Activated T-helper 9 cell treated with anti-CD3 and anti-CD28 coated beads, Interleukin-2, amount 50 U/mL, for 16 hours (primary cell): ENCODE data around the gene UMAD1.

ENCODE experiments used
- DNase-seq: peaks from one replicate; pipeline ENCODE4 v3.0.0-alpha.2; 2020; ENCODE audit warnings: low read depth

Gene UMAD1

DNA sequence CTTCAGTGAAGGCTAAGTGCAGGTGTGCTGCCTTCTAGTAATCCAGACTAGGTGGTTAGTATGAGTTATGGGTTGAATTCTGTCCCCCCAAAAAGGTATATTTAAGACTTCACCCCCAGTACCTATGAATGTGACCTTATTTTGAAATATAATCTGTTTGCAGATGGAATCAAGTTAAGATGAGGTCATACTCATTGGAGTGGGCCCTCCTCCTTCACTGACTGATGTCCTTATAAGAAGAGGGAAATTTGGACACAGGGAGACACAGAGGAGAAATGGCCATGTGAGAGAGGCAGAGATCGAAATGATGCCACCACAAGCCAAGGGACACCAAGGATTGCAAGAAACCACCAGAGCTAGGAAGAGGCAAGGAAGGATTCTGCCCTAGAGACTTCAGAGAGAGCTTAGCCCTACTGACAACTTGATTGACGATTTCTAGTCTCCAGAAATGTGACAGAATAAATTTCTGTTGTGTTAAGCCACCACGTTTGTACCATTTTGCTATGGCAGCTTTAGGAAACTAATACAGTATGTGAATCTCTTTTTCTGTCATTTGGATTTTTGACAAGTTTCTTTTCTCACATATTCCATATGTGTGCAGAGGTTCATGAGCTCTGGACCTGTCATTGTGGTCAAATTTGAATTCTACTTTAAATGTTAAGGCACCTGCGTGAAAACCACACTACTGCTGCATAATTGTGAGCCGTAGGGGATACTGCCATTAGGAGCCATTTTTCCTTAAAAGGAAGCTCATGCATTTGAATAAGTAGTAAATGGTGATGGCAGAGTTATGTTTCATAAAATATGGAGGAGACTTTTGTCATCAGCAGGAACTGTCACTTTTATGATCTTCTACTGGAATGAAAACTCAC lies 80.4 kb downstream of the UMAD1 start:
- DNase-seq = no peak

DNA sequence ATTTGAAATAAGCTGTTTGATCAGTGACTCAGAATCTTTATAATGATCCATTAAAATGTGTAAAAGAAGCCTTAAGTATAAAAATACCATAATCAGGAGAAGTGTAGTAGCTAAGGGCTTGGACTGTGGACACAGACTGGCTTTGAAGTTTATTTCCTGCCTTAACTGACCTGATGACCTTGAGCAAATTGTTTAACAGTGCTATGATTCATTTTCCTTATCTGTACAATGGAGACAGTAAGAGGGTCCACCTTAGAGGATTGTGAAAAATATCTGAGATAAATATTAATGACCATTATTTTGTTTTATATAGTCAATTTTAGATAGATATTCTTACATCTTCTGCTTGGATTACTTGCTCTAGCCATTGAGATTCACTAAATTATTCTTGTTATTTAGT lies 91.2 kb downstream of the UMAD1 start:
- no peak for DNase-seq

DNA sequence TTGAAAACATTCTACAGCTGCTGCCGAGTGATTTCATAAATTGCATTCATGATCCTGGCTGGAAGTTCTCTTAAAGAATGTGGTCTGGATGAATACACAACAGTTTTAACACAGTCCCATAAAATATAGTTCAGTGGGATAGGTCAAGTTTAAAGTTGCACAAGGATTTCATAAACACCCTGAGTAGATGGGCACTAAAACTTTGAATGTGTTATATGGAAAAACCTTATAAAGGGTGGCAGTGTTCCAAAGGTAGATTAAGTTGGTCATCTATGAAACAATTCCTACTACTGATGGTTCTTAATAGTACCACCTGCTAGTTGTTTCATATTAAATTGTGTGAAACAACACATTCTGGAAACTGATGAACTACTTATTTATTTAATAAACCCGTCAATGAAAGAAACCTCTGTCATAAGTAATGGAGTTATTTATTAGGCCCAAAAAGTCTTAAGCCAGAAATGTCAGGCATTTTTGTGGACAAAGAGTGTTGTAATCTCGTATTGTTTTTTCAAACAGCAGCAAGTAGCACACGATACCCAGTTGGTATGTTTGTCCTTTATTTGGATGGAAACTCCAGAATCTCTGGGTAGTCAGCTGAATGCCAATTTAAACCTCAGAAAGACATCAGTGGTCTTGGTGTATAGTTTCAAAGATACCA lies 92.2 kb downstream of the UMAD1 start:
- no peak for DNase-seq

DNA sequence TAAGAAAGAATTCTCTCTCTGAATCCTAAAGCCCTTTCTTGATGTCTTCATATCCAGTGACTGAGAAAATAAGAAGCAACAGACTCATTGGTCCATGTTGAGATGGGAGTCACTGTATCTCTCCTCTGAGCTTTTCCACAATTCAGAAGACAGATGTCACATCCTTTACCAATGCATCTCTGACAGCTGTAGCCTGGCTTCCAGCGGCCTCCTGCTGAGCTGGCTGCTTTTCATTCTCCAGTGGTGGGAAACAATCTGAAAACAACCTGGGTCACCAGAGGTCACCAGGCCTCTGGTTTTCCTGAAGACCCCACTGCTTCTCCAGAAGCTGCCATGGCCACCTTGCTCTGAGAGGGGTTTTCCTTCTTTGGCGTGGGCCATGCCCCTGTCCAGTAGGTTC lies 96.1 kb downstream of the UMAD1 start:
- no peak for DNase-seq

DNA sequence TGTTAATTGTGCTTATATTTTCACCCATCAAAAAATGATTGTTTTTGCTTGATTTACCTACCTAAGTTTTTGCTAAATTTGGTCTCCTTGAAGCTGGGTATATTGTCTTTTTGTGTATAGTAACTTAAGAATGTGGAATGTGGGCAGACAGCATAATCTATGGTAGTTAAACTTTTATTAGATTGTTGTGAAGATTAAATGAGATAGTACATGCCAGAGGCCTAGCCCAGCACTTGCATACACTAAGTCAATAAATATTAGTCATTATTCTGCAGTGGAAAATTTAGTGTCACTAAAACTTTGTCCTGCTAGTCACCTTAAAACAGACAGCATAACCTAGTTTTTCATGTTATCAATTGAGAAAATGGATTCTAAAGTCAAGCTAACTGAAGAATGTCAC lies 97.1 kb downstream of the UMAD1 start:
- no peak for DNase-seq

DNA sequence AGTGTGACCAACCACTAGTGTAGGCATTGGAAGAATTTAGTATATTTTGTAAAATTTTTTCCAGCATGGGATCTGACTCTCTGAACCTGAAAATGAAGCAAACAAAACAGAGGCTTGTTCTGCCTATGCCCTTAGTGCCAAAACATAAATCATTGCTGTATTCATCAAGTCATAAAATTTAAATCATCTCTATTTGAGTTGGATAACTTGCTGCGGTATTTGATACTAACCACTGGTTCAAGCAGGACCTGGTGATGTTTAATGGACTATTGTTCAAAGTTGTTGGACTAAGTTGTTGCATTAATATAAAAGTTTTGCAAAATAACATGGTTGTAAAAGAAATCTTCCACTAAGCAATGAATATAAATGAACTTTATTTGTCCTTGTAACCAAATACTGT lies 97.6 kb downstream of the UMAD1 start:
- no peak for DNase-seq

DNA sequence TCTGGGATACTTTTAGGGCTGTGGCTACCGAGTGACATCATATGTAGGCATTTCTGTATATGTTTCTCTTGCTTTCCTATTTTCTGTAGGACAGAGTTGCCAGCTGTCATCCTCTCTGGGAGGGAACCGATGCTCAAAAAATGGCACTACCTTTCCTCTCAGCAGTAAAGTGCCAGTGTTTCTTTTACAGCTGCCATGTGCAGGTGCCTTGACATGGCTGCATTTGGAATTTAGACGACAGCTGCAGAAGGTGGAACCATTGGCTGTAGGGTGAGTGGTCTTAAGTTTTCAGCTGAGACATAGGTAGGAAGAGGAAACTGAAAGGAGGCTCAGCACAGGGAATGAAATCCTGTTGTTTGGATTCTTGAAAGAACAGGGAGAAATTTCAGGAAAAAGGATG lies 98.1 kb downstream of the UMAD1 start:
- DNase-seq = no peak

DNA sequence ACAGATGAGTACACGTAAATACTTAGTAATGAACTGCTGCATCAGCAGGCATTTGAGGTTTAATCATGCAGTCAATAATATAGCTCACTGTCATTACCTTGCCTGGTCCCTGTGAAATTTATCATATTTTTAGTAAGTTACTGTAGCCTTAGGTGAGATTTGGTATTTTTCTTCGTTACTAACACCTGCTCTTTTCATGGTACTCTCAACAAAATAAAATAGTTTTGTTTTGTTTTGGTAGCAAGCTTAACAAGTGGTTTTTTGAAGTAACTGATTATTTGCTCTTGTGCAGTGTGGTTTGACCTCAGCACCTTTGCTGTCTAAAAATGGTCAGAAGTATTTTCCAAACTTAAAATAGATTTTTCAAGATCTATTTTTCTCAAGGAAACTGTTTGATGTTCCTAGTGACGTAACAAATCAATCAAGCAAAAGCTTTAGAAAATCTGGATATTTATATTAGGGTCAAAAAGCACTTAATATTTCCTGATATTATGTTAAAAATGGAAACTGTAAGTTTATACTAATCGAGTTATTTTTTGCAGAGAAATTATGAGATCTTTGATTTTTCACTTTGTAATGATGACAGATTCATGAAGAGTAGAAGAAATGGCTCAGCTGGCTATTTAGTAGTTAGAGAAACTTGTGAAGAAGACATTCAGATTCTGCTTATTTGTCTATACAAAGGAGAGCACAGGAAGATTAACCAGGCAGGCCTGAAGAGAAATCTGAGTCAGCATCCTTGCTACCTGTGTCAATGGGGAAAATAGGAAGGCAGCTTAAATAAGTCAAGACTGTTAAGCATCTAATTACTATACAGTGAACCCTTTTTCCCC lies 98.9 kb downstream of the UMAD1 start:
- no peak for DNase-seq

DNA sequence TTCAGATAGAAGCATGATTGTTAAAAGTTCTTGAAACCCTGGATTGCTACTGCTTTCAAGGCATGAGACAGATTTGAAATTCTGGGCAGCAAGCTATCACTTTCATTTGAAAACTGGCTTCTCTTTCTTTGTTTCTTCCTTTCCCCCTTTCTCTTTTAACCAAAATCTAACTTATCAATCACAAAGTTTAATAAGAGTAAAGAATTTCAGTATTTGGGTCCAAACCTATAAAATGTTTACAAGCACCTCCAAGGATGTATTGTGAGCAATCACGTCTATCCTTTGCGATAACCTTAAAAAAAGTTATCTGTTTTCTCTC lies 99.4 kb downstream of the UMAD1 start:
- DNase-seq = no peak

DNA sequence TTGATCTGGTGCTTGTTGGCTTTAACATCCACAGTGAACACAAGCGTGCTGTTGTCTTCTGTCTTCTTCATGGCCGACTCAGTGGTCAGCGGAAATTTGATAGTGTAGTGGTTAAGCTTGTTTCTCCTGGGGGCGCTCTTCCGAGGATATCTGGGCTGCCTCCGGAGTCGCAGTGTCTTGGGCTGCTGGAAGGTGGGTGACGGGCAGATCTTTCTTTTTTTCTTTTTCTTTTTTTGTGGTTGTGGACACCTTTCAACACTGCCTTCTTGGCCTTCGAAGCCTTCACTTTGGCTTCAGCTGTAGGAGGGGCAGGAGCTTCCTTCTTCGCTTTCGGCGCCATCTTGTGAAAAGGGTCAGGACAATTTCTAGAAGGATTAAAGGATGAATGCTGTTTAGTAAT lies 101.7 kb downstream of the UMAD1 start:
- no peak for DNase-seq

DNA sequence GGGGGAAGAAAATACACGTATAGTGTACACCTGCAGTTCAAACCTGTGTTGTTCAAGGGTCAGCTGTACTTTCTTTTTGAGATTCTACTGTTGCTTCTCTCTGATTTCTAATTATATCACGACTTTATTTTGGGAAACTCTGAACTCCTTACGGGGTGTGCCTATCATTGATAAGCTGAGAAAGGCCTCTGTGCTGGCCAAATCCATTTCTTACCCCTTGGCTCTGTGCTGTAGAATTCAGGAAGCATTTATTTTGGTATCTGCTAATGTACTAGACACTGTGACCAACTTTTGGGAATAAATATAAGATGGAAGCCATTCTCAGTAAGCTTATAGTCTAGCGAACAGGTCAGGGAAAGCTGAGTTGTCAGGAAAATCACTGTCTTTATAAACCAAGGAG lies 104.7 kb downstream of the UMAD1 start:
- DNase-seq = no peak

DNA sequence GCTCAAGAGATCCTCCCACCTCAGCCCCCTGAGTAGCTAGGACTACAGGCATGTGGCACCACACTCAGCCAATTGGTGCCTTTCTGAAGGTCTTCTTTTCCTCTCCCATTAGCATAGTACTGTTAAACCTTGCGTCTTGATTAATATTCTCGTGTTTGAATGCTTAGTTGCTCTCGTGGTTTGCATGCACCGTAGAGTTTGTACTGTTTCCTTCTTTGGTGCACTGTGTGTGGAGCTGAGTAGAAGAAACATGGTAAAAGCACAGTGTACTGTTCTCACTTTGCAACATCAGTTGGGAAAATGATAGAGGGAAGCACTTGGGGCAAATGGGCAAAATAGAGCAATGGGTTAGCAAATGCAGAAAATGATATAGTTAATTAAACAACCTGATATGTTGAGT lies 105.4 kb downstream of the UMAD1 start:
- DNase-seq = no peak

DNA sequence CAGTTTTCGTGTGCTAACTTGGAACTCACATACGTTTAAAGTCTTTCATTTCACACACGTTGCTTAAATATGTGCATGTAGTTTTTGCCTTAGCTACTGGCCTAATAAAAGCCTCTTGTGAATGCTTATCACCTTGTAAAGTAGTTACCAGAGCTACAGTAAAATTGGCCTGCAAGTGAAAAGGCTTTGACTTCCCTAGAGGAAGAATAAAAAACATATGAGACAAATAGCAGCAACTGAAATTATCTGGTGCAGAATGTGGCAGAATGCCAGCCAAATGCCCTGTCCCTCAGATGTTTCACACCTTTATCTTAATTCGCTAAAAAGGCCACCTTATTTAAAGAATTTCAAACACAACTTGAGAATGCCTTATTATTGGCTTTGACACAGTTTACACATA lies 105.9 kb downstream of the UMAD1 start:
- DNase-seq = no peak

DNA sequence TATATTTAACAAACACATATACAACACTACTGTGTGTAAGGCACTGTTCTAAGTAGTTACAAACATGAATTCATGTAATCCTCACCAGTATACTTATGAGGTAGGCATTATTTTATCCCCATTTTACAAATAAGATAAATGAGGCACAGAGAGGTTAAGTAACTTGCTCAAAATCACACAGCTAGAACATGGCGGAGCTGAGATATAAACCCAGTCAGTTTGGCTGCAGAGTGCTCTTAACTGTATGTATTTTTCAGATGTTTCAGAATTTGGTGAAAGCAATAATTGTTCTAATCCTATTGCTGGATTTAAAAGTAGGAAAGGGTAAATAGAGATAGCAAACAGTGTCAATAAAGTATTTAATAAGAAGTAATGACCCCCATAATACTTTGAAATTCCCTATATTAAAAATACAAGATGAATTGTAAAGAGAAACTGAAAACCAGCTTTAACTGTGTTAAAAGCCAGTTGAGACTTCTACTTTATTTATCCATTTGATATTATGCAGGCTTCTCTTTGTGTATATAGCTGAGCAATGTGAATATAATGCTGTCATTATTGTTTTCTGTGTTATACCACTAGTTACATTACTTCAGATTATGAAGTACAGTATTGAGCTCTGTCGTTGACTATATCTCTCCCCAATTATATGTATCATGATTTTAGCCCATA lies 110.2 kb downstream of the UMAD1 start:
- DNase-seq = no peak

DNA sequence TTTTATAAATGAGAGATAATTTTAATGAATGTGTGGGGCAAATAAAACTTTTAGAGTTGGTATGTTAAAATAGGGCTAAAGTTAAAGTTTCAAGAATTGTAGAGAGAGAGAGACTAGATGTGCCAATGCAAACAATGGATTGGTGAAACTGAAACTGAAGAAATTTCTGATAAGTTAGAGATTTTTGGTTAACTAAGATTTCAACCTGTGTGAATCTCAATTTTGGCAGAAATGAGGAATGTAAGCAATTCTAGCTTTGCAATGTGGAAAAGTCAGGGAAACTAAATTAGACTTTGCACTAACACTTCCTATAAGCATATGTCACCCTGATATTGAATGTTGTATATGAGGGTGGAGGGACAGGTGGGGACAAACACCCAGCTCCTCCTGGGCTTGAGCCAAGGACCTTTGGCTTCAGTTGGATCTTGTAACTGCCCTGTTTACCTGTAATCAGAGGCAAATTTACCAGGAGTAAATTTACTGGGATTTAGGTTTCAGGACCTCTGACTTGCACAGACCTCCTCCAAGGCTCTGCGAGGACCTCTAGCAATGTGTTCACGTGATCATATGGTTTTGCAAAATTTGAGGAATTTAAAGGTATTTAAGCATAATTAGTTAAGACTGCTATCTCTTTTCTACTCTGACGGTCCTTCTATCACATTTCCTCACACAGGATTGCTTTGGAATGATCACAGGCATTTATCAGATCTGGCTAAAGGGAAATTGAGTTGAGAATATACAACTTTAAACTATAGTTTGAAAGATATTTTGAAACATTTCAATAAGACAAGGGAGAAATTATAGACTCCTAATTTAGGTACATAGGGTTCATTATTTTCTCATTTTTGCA lies 110.9 kb downstream of the UMAD1 start:
- no peak for DNase-seq

DNA sequence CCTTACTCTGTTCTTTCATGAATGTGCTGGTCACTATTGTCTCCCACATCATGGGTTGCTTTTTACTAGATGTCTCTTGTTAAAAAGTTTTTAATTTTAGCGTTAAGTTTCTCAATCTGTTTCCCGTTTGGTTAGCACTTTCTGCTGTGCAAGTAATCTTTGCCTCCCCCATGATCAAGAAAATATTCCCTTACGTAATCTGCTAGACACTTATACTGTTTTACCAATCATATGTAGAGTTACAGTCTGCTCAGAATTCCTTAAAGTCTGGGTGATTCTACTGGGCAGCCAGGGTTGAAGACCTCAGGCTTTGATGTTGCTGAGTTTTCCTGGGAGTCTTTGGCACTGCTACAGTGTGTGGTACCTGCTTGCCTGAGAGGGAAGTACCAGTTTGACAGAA lies 116.0 kb downstream of the UMAD1 start:
- DNase-seq = no peak

DNA sequence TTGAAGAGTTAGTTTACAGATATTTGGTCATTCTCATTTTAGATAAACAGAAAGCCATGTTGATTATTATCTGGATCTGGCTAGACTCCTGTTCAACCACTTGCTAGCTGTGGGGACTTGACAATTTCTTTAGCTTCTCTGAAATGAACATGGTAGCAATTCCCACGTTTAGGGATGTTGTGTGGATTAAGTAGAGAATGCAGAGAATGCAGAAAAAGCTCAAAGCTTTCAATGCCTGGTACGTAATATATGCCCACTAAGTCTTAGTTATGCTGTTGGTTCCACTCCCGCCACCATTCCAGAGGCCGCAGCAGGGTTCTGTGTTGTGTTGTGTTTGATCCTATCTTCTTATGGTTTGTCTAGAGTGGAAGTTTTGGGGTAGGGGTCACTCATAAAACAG lies 117.0 kb downstream of the UMAD1 start:
- DNase-seq = no peak

DNA sequence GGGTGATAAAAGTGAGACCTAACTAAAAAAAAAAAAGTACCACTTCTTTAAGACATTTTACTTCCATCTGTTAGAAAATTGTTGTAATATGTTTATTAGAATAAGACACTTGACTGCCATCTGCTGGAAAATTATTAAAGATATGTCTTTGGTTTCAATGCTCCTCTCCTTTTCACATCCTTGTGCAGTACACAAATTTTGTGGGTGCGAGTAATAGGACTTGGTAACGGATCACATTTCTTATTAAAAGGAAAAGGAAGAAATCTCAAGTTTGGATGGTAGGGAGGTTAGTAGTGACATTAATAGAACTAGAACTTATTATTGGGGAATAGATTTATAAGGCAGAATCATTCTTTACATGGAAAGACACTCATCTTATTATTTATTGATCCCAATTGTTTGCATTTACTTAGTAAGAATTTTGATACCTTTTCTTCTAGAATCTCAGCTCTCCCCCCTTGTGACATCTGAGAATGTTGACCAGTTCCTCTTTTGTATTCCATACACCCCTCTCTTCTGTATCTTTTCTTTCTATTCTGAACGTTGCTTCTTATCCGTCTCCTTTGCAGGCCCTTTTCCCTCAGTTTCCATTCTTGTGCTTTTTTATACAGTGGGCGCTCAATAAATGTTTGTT lies 120.9 kb downstream of the UMAD1 start:
- no peak for DNase-seq

DNA sequence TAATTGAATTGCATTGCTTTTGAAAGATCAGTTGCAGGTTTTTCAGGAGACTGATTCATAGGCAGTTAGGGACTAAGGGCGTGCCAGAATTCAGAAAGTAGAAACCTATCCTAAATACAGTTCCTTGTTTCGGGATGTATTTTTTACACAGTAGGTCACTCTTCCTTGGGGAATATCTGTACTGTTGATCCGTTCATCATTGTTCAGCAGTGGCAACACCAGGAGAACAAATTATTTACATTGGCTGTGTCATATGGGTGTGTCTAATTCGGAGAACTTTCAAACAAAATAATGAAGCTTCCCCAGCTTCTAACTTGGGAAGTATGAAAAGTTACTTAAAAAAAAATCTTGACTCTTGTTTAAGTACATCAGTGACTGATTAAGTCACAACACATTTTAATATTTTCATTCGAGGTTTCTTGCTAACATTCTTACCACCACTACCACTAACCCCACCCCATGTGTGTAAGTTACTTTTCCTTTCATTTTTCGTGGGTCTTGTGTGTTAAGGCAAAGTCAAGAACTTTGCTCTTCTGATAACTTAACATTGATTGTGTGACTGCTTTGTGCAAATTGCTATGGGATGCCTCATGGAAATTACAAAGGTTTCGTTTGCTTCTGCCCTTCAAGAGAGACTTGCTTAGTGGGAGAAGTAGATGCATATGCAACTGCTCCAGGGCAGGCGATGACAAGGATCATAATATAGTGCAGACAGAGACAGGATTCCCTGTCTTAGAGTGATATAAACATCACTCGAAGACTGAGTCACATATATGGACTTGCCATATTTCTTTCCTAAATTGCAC lies 121.6 kb downstream of the UMAD1 start:
- no peak for DNase-seq
